NB4 (cell line): ENCODE data around the gene ACACB.

Source experiments
- CTCF ChIP-seq: IDR thresholded peaks from one replicate; pipeline ENCODE4 v1.5.1; 2012; ENCODE audit warnings: low read depth, low read length
- MAX ChIP-seq: IDR thresholded peaks from 2 replicates; pipeline ENCODE4 v1.6.1; 2011; ENCODE audit warnings: low read depth, low read length
- POLR2A ChIP-seq: IDR thresholded peaks from 2 replicates; pipeline ENCODE4 v1.6.1; 2011; ENCODE audit warnings: mild to moderate bottlenecking; ENCODE audit not compliant: insufficient read length; ENCODE audit errors: extremely low read depth

GRCh38 chr12:109241936-109242335, 125.5 kb downstream of the ACACB start:
- TF ChIP-seq MAX = no peak
- TF ChIP-seq CTCF = no peak
- TF ChIP-seq POLR2A = no peak
